PC-9 (cell line): ENCODE data around the gene AFAP1. TPM values are rescaled to one million over a fixed set of nuclear protein-coding genes. Genes with fewer than 3 reads are reported as not detected.

Experiments
- BruUV-seq: library from RNA; stranded (reverse); fragments of 400-500 nt; replicated peaks from 2 replicates; lab custom pipeline; 2021; lab: Mats Ljungman, UMichigan
- CTCF ChIA-PET: fragments of 300-600 bp; sonication (Branson Sonifier 250); formaldehyde crosslinking; loops from one replicate; lab custom pipeline; 2022; ENCODE audit warnings: antibody characterized with exemption; lab: Charles Lee
- POLR2A ChIA-PET: fragments of 300-600 bp; sonication (Branson Sonifier 250); formaldehyde crosslinking; loops from one replicate; lab custom pipeline; 2022; ENCODE audit warnings: antibody characterized with exemption; ENCODE audit not compliant: unreplicated experiment; lab: Charles Lee
- DNase-seq, 2 experiments: peaks; one replicate each; pipeline versions ENCODE4 v3.0.0 to v3.0.0-alpha.2; 2015 to 2022; ENCODE audit warnings: mixed read lengths in 1 of 2
- H2AFZ ChIP-seq: fragments of 200-600 bp; sonication (generic); 2 replicates; pipeline ENCODE4 v1.8.1; 2017; ENCODE audit warnings: antibody characterized with exemption
- H3F3A ChIP-seq: fragments of 200-600 bp; sonication (generic); 2 replicates; pipeline ENCODE4 v1.8.1; 2017; ENCODE audit warnings: antibody characterized with exemption, mild to moderate bottlenecking, low read depth; ENCODE audit not compliant: insufficient read depth
- H3K27ac ChIP-seq: fragments of 200-600 bp; sonication (generic); 2 replicates; pipeline ENCODE4 v1.6.1; 2016; ENCODE audit warnings: mixed run types
- H3K27me3 ChIP-seq: fragments of 200-600 bp; sonication (generic); 2 replicates; pipeline ENCODE4 v1.6.1; 2016; ENCODE audit warnings: low read depth, mixed run types; ENCODE audit not compliant: insufficient read depth
- H3K36me3 ChIP-seq: fragments of 200-600 bp; sonication (generic); 2 replicates; pipeline ENCODE4 v1.6.1; 2016; ENCODE audit warnings: low read depth, mixed run types
- H3K4me1 ChIP-seq: fragments of 200-600 bp; sonication (generic); replicated peaks from 2 replicates; pipeline ENCODE4 v1.6.1; 2016; ENCODE audit warnings: mixed run types; ENCODE audit not compliant: insufficient read depth
- H3K4me2 ChIP-seq: fragments of 200-600 bp; sonication (generic); 2 replicates; pipeline ENCODE4 v1.6.1; 2017; ENCODE audit warnings: mixed run types
- H3K4me3 ChIP-seq: fragments of 200-600 bp; sonication (generic); 2 replicates; pipeline ENCODE4 v1.6.1; 2016; ENCODE audit warnings: mixed run types
- H3K79me2 ChIP-seq: fragments of 200-600 bp; sonication (generic); 2 replicates; pipeline ENCODE4 v1.6.1; 2017; ENCODE audit warnings: low read depth, mixed run types
- H3K9me2 ChIP-seq: fragments of 200-600 bp; sonication (generic); 2 replicates; pipeline ENCODE4 v1.8.1; 2017; ENCODE audit warnings: mild to moderate bottlenecking; ENCODE audit not compliant: insufficient read depth
- H3K9me3 ChIP-seq: fragments of 200-600 bp; sonication (generic); 2 replicates; pipeline ENCODE4 v1.8.1; 2016; ENCODE audit warnings: low read depth; ENCODE audit not compliant: insufficient read depth
- H4K20me1 ChIP-seq: fragments of 200-600 bp; sonication (generic); 2 replicates; pipeline ENCODE4 v1.8.1; 2017; ENCODE audit not compliant: insufficient read depth
- EZH2 ChIP-seq: fragments of 200-600 bp; sonication (generic); IDR thresholded peaks from 2 replicates; pipeline ENCODE4 v1.8.0; 2017; ENCODE audit warnings: antibody characterized with exemption, low read depth
- intact Hi-C: fragments of 100-400 bp; cut with micrococcal nuclease; formaldehyde crosslinking; loops from one replicate; pipeline ENCODE4 v1.10.0; 2022; ENCODE audit not compliant: unreplicated experiment
- total RNA-seq: library from RNA; stranded (reverse); gene quantifications from 2 replicates; pipeline ENCODE4 v1.2.3, GENCODE V29; 2021
- TF ChIP-seq, protein P1 (sequence below): fragments of 200-600 bp; sonication (generic); conservative IDR thresholded peaks from 2 replicates; pipeline ENCODE4 v1.6.1; 2017; ENCODE audit warnings: mixed run types, antibody characterized with exemption, mild to moderate bottlenecking, moderate library complexity

AFAP1 gene
- total RNA-seq, 1 experiment from 2014 or later: 69.6 TPM

DNA sequence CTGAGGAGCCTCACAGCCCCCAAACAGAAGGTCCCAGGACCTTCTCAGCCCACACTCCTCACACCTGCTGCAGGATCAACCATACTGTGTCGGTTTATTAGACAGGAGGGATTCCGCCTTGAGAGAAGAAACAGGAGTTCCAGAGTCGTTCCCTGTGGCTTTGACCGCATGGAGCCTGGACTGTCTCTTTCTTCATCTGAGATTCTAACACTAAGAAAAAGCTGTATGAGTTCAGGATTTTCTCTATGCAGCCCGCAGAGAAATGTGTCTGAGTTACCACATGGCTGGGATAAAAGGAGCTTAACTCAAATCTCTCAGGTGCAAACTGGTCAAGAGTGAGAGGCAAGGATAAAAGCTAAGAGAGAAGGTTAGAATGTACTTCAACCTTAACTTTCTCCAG is 126.7 kb downstream of the AFAP1 start:
- Histone ChIP-seq H3K4me3 (no peak overlapping the region), H3K36me3 (peaks cover 27% of the 10 kb centered on the region), H3K79me2 (peaks cover 3% of the 10 kb centered on the region; the same call in 1 of the 2 replicates), H3K27me3 (no peaks in the 10 kb centered on the region), H3K27ac (no peak overlapping the region), H3K9me2 (no peaks in the 10 kb centered on the region), H3F3A (peaks cover 14% of the 10 kb centered on the region; the same call in 1 of the 2 replicates), H3K9me3 (no peaks in the 10 kb centered on the region; the same call in 1 of the 2 replicates), H2AFZ (no peak overlapping the region), H3K4me1 (no peaks in the 10 kb centered on the region), H3K4me2 (no peak overlapping the region), H4K20me1 (peaks cover 6% of the 10 kb centered on the region)
- TF ChIP-seq EZH2: no peak
- TF ChIP-seq, protein P1, sequence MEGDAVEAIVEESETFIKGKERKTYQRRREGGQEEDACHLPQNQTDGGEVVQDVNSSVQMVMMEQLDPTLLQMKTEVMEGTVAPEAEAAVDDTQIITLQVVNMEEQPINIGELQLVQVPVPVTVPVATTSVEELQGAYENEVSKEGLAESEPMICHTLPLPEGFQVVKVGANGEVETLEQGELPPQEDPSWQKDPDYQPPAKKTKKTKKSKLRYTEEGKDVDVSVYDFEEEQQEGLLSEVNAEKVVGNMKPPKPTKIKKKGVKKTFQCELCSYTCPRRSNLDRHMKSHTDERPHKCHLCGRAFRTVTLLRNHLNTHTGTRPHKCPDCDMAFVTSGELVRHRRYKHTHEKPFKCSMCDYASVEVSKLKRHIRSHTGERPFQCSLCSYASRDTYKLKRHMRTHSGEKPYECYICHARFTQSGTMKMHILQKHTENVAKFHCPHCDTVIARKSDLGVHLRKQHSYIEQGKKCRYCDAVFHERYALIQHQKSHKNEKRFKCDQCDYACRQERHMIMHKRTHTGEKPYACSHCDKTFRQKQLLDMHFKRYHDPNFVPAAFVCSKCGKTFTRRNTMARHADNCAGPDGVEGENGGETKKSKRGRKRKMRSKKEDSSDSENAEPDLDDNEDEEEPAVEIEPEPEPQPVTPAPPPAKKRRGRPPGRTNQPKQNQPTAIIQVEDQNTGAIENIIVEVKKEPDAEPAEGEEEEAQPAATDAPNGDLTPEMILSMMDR: no peak
- no peak for DNase-seq
- POLR2A ChIA-PET: no interaction called here
- intact Hi-C loops: no loop called here
- no TSS peak for BruUV-seq
- CTCF ChIA-PET: interaction anchor here (0.6 to 1.3 kb wide), 2 partner anchors 7 to 33 kb away, joined by 3 to 6 read pairs; no protein-coding TSS in a partner anchor

GRCh38 chr4:7812231-7812857 is 127.3 kb downstream of the AFAP1 start:
- no peak overlapping the region for H2AFZ ChIP-seq
- no TSS peak for BruUV-seq
- TF ChIP-seq, protein P1: no peak
- TF ChIP-seq EZH2: no peak
- peaks cover 28% of the 10 kb centered on the region for H3K36me3 ChIP-seq
- H3K9me3 ChIP-seq: no peaks in the 10 kb centered on the region; the same call in 1 of the 2 replicates
- peaks cover 14% of the 10 kb centered on the region; the same call in 1 of the 2 replicates for H3F3A ChIP-seq
- H3K27ac ChIP-seq: no peak overlapping the region
- H3K9me2 ChIP-seq: no peaks in the 10 kb centered on the region
- H3K4me2 ChIP-seq: no peak overlapping the region
- 0 out of 2 replicates have a peak, but pooled peaks cover under 1% of the 10 kb centered on the region for H3K4me1 ChIP-seq
- H4K20me1 ChIP-seq: peaks cover 6% of the 10 kb centered on the region
- no peak overlapping the region for H3K4me3 ChIP-seq
- ChIA-PET CTCF (interaction anchor here (0.6 kb wide), 2 partner anchors 15 to 122 kb away, joined by 5 to 9 read pairs; no protein-coding TSS in a partner anchor), POLR2A (no interaction called here)
- peaks cover 3% of the 10 kb centered on the region; the same call in 1 of the 2 replicates for H3K79me2 ChIP-seq
- H3K27me3 ChIP-seq: no peaks in the 10 kb centered on the region
- intact Hi-C loops: no loop called here
- no peak for DNase-seq

DNA sequence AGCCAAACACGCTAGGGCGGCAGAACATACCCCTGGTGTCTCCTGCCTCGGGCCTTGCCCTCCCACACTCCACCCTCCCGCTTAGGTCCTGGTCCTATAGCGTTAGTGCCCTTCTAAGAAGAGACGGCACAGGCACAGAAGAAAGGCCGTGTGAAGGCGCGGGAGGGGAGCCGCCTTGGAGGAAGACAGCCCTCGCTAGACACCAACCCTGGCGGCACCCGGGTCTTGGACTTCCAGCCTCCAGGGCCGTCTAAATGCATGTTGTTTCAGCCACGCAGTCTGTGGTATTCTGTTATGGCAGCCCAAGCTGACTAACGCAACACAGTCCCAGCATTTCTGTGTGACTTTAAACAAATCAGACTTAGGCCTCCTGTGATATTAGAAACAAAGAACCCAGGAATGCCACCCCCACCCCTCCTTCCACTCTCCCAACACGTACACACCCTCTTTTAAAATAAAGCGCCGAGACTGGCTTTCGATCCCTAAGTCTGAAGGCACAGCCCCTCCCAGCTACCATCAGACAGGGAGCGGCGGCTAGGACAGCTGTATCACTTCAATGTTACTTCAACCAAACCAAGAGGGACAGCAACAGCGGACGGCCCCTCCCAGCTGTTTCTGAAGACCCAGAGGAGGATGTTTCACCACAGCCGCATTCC is 128.0 kb downstream of the AFAP1 start:
- ChIA-PET CTCF (no interaction called here), POLR2A (no interaction called here)
- no peaks in the 10 kb centered on the region for H3K27me3 ChIP-seq
- peaks cover 6% of the 10 kb centered on the region for H4K20me1 ChIP-seq
- no peak overlapping the region for H3K27ac ChIP-seq
- no peaks in the 10 kb centered on the region; the same call in 1 of the 2 replicates for H3K9me3 ChIP-seq
- no peak overlapping the region for H2AFZ ChIP-seq
- peaks cover 20% of the 10 kb centered on the region; the same call in 1 of the 2 replicates for H3F3A ChIP-seq
- TF ChIP-seq, protein P1: no peak
- TF ChIP-seq EZH2: no peak
- H3K4me1 ChIP-seq: peaks cover 7% of the 10 kb centered on the region
- H3K9me2 ChIP-seq: no peaks in the 10 kb centered on the region
- no peak overlapping the region for H3K4me3 ChIP-seq
- peaks cover 3% of the 10 kb centered on the region; the same call in 1 of the 2 replicates for H3K79me2 ChIP-seq
- no peak for DNase-seq
- H3K36me3 ChIP-seq: peaks cover 25% of the 10 kb centered on the region
- intact Hi-C loops: no loop called here
- H3K4me2 ChIP-seq: no peak overlapping the region
- no TSS peak for BruUV-seq
